ENCODE measurements around the gene NDUFA7.
"Not testable (repeated sequence)": the region's sequence is repeated elsewhere in the genome, so short reads cannot be mapped to it uniquely, and the experiment has no call there.

The NDUFA7 gene

DNA sequence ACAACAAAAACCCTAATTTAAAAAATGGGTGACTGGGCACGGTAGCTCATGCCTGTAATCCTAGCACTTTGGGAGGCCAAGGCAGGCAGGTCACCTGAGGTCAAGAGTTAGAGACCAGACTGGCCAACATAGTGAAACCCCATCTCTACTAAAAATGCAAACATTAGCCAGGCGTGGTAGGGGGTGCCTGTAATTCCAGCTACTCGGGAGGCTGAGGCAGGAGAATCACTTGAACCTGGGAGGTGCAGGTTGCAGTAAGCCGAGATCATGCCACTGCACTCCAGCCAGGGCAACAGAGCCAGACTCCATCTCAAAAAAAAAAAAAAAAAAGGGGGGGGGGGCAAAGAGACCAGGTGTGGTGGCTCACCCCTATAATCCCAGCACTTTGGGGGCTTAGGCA is 56.9 kb downstream of the NDUFA7 start:
- whole genome bisulfite sequencing, 2 experiments = 94 to 95% methylated on average over 4 of the region's 4 CpGs
- not testable (repeated sequence) for H3K36me3 ChIP-seq (ENCODE audit: control insufficient read depth, insufficient read depth, low read length); H3K27me3 ChIP-seq (ENCODE audit: control insufficient read depth, insufficient read depth, low read length, poor library complexity, severe bottlenecking); H3K27ac ChIP-seq (ENCODE audit: insufficient read depth, low read depth, low read length, poor library complexity, severe bottlenecking); H3K4me1 ChIP-seq (ENCODE audit: control insufficient read depth, insufficient read depth, low read length); H3K4me3 ChIP-seq (ENCODE audit: insufficient read depth, low read depth, low read length); H3K9me3 ChIP-seq (ENCODE audit: control insufficient read depth, low read length)

DNA sequence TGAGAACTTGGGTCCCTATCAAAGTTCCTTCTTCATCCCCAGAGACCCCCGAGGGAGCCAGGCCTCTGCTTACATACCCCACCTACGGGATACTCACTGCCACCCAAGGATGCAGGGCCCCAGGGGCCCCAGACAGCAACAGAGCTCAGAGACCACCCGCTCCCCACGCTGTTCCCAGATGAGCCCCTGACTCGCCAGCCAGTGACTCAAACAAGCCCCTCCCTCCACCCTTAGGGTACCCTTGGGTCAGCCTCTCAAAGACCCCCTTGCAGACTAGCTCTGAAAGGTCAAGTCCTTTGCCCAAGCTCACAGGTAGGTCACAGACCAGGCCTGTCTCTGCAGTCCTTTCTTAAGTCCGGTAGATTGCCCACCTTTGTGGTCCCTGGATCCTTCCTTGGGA is 58.7 kb downstream of the NDUFA7 start:
- 95 to 96% methylated on average over 6 of the region's 6 CpGs for WGBS, 2 experiments
- Histone ChIP-seq H3K4me1 (ENCODE audit: control insufficient read depth, insufficient read depth, low read length) (no peaks in the 10 kb centered on the region), H3K9me3 (ENCODE audit: control insufficient read depth, low read length) (no peaks in the 10 kb centered on the region), H3K27ac (ENCODE audit: insufficient read depth, low read depth, low read length, poor library complexity, severe bottlenecking) (no peak overlapping the region), H3K36me3 (ENCODE audit: control insufficient read depth, insufficient read depth, low read length) (peaks cover 1% of the 10 kb centered on the region), H3K4me3 (ENCODE audit: insufficient read depth, low read depth, low read length) (no peak overlapping the region), H3K27me3 (ENCODE audit: control insufficient read depth, insufficient read depth, low read length, poor library complexity, severe bottlenecking) (no peaks in the 10 kb centered on the region)

DNA sequence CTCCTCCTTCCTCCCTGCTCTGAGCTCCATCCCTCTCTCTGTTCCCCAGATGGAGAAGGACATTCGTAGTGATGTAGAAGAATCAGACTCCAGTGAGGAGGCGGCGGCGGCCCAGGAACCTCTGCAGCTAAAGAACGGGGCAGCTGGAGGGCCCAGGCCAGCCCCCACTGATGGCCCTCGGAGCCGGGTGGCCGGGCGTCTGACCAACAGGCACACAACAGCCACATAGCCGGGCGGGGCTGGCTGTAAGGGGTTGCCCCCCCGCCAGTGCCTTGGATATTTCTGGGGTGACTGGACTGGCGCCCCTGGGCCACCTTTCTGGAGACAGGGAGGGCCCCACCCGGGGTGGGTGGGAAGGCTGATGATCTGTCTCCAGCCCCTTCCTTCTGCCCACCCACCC is 59.3 kb downstream of the NDUFA7 start:
- no peak overlapping the region for H3K27ac ChIP-seq (ENCODE audit: insufficient read depth, low read depth, low read length, poor library complexity, severe bottlenecking)
- H3K4me3 ChIP-seq (ENCODE audit: insufficient read depth, low read depth, low read length) = no peak overlapping the region
- H3K27me3 ChIP-seq (ENCODE audit: control insufficient read depth, insufficient read depth, low read length, poor library complexity, severe bottlenecking) = no peaks in the 10 kb centered on the region
- peaks cover 7% of the 10 kb centered on the region for H3K36me3 ChIP-seq (ENCODE audit: control insufficient read depth, insufficient read depth, low read length)
- WGBS, 2 experiments = 83 to 87% methylated on average over 14 of the region's 14 CpGs
- H3K4me1 ChIP-seq (ENCODE audit: control insufficient read depth, insufficient read depth, low read length) = no peaks in the 10 kb centered on the region
- H3K9me3 ChIP-seq (ENCODE audit: control insufficient read depth, low read length) = no peaks in the 10 kb centered on the region

DNA sequence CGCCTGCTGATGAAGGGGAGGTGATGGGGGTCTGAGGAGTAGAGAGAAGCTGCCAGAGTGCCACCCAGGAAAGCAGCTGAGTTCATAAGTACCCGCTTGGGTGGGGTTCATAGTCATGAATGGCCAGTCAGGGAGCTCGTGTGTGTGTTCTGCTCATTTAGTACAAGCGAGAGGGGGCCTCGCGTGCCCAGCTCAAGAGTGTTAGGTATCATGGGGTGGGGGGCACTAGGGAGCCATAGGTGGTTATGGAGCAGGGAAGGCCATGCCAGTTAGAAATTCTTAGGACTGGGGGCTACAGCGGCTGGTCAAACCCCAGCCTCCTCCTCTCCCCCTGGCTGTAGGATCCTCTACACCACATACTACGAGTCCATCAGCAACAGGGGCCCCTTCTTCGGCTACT is 59.8 kb downstream of the NDUFA7 start:
- Histone ChIP-seq H3K4me3 (ENCODE audit: insufficient read depth, low read depth, low read length) (no peak overlapping the region), H3K4me1 (ENCODE audit: control insufficient read depth, insufficient read depth, low read length) (no peaks in the 10 kb centered on the region), H3K36me3 (ENCODE audit: control insufficient read depth, insufficient read depth, low read length) (peaks cover 12% of the 10 kb centered on the region), H3K9me3 (ENCODE audit: control insufficient read depth, low read length) (no peaks in the 10 kb centered on the region), H3K27me3 (ENCODE audit: control insufficient read depth, insufficient read depth, low read length, poor library complexity, severe bottlenecking) (no peaks in the 10 kb centered on the region), H3K27ac (ENCODE audit: insufficient read depth, low read depth, low read length, poor library complexity, severe bottlenecking) (peak overlapping the region; percentile 8)
- 94% methylated on average over 9 of the region's 9 CpGs for WGBS, 2 experiments

Measured in ectodermal cell (in vitro differentiated cells).